GM12892 (cell line): ENCODE data around the gene RFX6.

Experiments used
- POLR2A ChIP-seq: IDR thresholded peaks from 2 replicates; pipeline ENCODE4 v1.6.1; 2011; ENCODE audit warnings: low read depth, low read length, control low read depth
- POLR2AphosphoS5 ChIP-seq: IDR thresholded peaks from 2 replicates; pipeline ENCODE4 v1.6.1; 2011; ENCODE audit warnings: low read depth, low read length, control low read depth

DNA sequence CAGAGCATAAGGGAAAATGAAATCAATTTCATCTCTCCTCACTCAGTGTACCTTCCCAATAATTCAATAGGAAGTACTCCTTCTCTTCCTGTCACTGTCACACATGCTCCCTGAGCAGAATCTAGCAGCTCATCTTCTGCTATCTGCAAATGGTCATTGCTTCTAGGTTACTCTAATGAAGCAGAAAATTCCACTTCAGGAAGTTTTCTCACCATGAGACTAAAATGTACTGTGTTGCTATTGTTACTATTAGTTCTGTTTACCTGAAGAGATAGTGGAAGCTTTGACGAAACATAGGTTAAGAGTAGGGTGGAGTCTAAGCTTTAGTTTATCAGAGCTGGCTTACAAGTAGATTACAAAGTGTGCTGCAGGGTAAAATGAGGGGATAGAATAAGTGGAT lies 52.8 kb downstream of the RFX6 start:
- TF ChIP-seq POLR2AphosphoS5 (no peak), POLR2A (no peak)
